Panc1 (cell line): ENCODE measurements around the gene C1orf159.

Source experiments
- CTCF ChIP-seq: fragments of 450-650 bp; IDR thresholded peaks from 2 replicates; pipeline ENCODE4 v1.5.1; 2017; ENCODE audit warnings: mild to moderate bottlenecking
- TCF7L2 ChIP-seq: IDR thresholded peaks from 2 replicates; pipeline ENCODE4 v1.6.1; 2011; ENCODE audit warnings: mild to moderate bottlenecking, low read depth, low read length, inconsistent platforms

GRCh38 chr1:1069056-1069710 lies 46.7 kb downstream of the C1orf159 start:
- no peak for TF ChIP-seq CTCF
- TF ChIP-seq TCF7L2 = no peak
